ENCODE measurements around the gene SMAD3.

The SMAD3 gene

DNA sequence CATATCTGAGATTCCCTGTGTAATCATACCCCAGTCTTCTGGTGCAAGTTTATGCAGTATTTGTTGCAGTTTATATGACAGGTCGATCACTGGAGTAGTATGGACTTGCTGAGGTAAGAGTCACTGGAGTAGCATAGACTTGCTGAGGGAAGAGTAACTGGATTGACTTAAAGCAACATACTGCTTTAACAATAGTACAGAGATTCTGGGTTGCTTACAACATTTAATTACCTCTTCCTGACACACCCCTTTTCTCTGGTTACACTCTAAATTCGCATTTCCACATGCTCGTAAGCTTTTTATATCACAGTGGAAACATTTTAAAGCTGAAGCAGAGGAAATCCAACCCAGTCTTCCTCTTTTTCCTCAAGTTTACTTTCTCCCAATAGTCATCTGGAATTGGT, 177.3 kb downstream of the SMAD3 start:
- no peak for DNase-seq (ENCODE audit: low spot score)
